ENCODE data around the gene CYP46A1. TPM values are rescaled to one million over a fixed set of nuclear protein-coding genes. Genes with fewer than 3 reads are reported as not detected.

The CYP46A1 gene
- total RNA-seq, 1 experiment from 2014 or later: not detected

Other genes starting within 250 kb of the CYP46A1 start
- gene SETD3, start 203.4 kb upstream of the CYP46A1 start, total RNA-seq (2014; rRNA removed; shearing (Covaris generic)): 34.2 and 35.8 TPM in 2 replicates
- gene CCNK, start 202.9 kb upstream of the CYP46A1 start, total RNA-seq (2014; rRNA removed; shearing (Covaris generic)): 9.1 and 15.9 TPM in 2 replicates
- 5.7 and 5.8 TPM in 2 replicates for gene CCDC85C, start 80.1 kb upstream of the CYP46A1 start, total RNA-seq (2014; rRNA removed; shearing (Covaris generic))
- 0.02 and 0.14 TPM in 2 replicates for gene HHIPL1, start 39.2 kb upstream of the CYP46A1 start, total RNA-seq (2014; rRNA removed; shearing (Covaris generic))
- 18.3 and 18.5 TPM in 2 replicates for gene EML1, start 109.1 kb downstream of the CYP46A1 start, total RNA-seq (2014; rRNA removed; shearing (Covaris generic))

All from H4 (cell line).